Stimulated activated CD4-positive, alpha-beta T cell treated with anti-CD3 and anti-CD28 coated beads, Interleukin-2, amount 100 ng/mL, for 4 hours (primary cell): Measurements from ENCODE around the gene INVS.
"Not testable (repeated sequence)": the region's sequence is repeated elsewhere in the genome, so short reads cannot be mapped to it uniquely, and the experiment has no call there.

Source experiments
- DNase-seq: peaks from one replicate; pipeline ENCODE4 v3.0.0-alpha.2; 2020; ENCODE audit warnings: low read depth

INVS gene

DNA sequence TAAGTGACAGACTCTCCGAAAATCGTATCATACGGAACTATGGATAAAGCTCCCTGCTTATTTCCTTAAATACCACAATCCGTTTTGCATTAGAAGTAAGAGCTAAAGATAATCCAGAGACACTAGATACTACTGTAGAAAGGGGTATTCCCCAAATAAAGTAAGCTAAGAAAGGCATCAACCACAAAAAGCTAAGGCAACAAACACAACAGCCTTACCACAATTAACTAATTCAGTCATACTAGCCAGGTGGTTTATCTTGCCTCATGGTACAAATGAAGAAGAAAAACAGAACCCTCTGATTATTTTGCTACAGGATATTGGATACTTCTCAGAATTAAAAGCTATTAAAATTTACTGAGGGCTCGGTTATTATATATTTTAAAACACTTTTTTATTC lies 14.3 kb upstream of the INVS start:
- DNase-seq: no peak

- no peak for DNase-seq
These were observed 12.9 kb upstream of the INVS start for GRCh38 chr9:100086097-100086635.

DNA sequence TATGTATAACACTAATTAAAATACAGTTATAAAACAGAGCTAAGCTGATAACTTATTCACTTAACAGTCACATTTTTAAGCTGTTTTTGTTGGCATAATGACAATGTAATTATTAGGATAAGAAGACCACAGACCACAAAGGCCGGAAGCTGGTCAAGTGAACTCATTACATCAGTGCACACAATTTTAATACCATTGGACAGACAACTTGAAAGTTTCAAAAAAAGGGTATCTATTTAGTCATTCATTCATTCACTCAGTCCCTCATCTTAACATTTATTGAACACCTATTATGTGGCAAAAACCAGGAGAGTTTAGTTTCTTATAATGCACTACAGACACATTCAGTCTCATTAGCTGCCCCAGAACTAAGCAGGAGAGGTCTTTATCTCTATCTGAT lies 11.8 kb upstream of the INVS start:
- no peak for DNase-seq

DNA sequence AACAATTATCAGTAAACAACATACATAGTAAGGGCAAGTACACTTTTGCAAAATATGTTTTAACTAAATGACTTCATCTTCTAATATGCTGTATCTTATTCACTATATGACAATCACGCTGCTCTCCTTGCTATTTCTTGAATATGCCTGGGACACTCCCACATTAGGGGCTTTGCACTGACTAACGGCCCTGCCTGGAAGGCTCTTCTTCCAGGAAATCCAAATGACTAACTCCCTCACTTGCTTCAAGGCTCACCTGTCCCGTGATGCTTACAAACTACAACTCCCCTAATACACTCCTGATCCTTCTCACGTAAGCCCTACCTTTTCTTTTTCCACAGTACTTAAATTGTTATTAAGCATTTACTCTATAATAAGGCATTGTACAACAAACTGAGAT lies 10.8 kb upstream of the INVS start:
- DNase-seq: no peak

- no peak for DNase-seq
These were observed 8.2 kb upstream of the INVS start for GRCh38 chr9:100090880-100091279.

GRCh38 chr9:100091650-100092049 lies 7.4 kb upstream of the INVS start:
- DNase-seq: no peak

- DNase-seq: no peak
These were observed 7.0 kb upstream of the INVS start for GRCh38 chr9:100092066-100092465.

DNA sequence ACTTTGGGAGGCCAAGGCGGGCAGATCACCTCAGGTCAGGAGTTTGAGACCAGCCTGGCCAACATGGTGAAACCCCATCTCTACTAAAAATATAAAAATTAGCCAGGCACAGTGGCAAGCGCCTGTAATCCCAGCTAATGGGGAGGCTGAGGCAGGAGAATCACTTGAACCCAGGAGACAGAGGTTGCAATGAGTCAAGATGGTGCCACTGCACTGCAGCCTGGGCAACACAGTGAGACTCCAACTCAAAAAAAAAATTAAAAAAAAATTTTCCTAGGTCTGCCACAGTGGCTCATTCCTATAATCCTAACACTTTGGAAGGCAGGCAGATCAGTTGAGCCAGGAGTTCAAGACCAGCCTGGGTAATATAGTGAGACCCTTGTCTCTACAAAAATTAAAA lies 4.6 kb upstream of the INVS start:
- not testable (repeated sequence) for DNase-seq

GRCh38 chr9:100096378-100096916 lies 2.6 kb upstream of the INVS start:
- no peak for DNase-seq

- DNase-seq: no peak
These were observed 777 bp upstream of the INVS start for GRCh38 chr9:100098046-100098886.

GRCh38 chr9:100099722-100100042 lies 639 bp downstream of the INVS start:
- DNase-seq: no peak

DNA sequence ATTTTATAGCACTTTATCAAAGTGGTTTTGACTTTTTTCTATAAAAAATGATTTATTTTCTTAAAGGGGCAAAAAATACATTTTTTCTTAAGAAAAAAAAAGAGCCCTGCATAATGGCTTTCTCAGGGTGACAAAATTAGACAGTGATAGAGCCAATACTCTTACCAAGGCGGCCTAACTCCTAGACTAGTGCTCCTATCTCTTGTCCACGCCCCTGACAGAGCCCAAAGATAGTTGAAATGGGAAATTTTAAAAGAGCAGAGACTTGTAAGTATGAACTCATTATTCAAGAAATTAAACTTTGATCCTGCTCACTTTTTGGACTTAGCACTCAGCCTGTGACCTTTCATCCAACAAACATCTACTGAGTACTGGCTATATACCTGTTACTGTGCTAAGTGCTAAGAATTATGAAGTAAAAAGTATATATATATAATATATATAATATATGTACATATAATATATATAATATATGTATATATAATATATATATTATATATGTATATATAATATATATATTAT lies 1.2 kb downstream of the INVS start:
- DNase-seq: no peak

- no peak for DNase-seq
These were observed 2.6 kb downstream of the INVS start for GRCh38 chr9:100101608-100102007.

DNA sequence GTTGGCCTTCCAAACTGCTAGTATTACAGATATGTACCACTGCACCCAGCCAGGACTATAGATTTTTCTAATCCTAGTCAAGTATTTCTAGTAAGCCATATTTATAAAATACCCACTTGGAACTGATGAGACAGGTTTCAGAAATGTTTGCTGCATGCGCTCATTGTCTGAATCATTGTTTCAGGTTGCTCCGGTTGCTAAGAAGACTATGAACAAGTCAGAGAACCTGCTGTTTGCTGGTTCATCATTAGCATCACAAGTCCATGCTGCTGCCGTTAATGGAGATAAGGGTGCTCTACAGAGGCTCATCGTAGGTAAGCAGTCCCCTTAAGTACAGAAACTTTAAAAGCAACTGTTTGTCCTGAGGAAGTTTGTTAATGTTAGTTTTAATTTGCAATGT lies 5.3 kb downstream of the INVS start:
- DNase-seq: no peak

DNA sequence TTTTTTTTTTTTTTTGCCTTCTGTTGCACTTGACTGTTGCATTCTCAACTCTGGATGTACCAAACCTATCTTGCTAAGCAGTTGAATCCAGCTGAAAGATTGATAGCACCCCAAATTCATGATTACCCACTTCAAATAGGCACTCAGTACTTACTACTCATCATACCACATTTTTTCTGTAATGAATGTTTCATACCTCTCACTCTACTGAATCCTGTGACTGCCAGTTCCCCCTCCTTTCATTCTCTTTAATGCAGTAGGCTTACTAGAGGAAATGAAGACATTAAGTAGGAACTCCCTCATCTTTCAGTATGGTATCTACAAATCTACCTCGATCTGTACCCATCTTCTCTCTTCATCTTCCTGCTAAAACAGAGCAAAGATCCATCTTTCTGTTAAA lies 6.8 kb downstream of the INVS start:
- DNase-seq: no peak

DNA sequence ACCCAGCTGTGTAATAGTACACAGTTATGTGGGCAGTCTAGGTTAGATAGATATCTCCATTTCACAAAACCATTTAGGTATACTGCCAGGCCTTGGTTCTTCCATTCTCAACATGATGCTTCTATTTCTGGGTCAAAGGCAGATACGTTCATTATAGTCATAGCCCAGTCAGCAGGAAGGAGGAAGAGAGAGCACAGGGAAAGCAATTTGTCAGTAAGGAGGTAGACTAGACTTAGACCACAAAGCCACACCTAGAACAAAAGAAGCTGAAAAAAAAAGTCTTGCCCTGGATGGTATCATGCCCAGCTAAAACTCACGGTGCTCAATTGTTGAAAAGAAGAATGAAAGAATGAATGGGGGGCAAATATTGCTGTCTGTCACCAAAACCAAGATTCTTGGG lies 7.6 kb downstream of the INVS start:
- DNase-seq: no peak

DNA sequence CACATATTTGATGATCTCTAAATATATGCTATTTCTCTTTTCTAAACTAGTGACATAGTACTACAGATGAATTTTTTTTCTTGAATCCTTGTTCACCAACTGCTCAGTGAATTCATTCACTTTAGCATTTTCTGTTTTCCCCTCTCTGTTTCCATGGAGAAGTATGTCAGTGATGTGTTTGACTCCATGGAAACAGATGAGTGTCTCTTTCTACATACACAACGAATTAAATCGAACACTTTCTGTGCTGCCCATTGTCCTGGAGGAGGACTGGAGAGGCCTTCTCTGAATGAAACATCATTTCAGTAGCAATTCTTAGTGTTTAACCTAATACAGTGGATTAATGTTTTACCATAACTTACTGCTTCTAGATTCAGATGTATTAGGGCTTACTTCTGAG lies 9.5 kb downstream of the INVS start:
- no peak for DNase-seq

- DNase-seq: no peak
These were observed 12.2 kb downstream of the INVS start for GRCh38 chr9:100111235-100111634.

DNA sequence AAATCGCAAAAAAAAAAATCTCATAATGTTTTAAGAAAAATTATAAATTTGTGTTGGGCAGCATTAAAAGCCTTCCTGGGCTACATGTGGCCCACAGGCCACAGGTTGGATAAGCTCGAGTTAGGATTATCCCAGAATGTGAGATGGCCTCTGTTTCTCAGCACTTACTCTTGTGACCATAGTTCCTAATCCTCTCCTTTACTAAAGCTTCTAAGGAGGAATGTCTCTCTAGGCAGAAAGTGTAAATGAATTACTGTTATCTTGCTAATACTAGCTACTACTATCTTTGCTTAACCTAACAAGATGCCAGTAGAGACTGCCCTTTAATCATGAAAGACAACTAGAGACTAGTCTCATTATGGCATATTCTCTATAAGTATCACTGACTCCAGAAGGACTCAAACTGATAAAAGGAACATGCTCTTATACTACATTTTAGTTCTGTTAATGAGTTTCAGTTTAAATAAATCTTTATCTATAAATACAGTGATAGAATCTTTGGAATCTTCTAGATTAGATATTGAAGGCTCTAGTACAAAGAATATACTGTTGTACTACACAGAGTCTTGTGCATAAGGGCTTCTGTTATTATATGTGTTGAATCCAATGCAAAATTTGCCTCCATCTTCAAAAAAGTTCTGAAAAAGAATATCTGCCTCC lies 13.8 kb downstream of the INVS start:
- no peak for DNase-seq

DNA sequence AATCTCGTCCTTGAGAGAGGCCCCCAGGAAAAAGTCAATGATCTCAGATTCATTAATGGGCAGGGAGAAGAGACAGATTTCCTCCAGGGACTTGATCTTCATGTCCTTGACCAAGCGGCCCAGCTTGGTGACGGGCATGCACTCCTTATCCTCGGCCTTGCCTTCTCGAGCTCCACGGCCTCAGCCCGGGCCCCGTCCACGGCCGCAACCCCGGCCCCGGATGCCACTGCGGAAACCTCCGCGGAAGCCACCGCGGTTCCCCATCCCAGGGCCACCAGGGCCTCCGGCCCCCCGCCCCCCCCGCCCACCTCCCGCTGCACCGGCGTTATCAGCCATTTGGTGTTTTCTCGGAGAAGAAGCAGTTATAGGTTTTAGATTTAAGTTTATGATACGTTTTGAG lies 18.3 kb downstream of the INVS start:
- no peak for DNase-seq

GRCh38 chr9:100120286-100120685 lies 21.2 kb downstream of the INVS start:
- no peak for DNase-seq

- no peak for DNase-seq
These were observed 26.2 kb downstream of the INVS start for GRCh38 chr9:100125236-100125635.

DNA sequence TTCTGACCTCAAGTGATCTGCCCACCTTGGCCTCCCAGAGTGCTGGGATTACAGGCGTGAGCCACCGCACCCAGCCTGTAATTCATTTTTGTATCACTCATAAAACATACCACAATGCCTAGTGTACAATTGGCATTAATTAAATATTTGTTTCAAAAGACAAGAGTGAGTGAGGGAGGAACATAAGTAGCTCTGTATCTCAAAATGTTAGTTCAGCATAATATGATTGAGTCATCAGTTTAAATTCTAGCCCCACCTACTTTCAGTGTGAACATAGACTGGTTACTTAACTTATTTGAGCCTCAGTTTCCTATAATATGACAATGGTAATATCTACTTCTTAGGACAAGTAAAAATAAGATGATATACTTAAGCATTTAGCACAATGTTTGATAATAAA lies 26.9 kb downstream of the INVS start:
- DNase-seq: no peak
